ENCODE results near the gene FLOT1. TPM values are rescaled to one million over a fixed set of nuclear protein-coding genes. Genes with fewer than 3 reads are reported as not detected.

FLOT1 gene
- total RNA-seq, 1 donor from 2014 or later, result 20.0 TPM

DNA sequence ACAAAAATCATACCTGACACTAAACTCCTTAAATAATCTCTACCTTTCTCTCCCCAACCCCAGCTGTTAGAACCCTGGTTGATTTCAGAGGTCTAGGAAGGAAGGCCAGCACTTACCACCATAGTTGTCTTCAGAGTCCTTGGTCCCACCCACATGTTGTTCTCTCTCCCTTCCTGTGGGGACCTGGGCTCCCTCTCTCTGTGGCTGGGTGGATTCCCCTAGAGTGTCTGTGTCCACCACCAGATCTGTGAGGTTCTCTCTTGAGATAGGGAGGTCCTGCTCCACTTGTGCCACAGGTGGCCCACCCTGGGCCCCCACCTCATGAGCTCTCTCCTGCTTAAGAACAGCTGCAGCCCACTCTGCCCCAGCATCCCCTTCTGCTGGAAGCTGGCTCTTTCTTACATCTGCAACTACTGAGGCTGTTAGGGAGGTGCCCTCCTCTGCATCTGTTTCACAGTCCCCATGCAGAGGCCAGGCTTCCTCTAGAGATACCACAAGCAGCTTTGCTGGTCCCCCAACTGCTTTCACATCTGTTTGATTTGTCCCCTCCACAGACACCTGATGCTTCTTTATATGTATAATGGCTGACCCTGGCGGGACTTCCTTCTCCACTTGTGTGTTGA, 30.6 kb downstream of the FLOT1 start:
- FAIRE-seq, result no peak

DNA sequence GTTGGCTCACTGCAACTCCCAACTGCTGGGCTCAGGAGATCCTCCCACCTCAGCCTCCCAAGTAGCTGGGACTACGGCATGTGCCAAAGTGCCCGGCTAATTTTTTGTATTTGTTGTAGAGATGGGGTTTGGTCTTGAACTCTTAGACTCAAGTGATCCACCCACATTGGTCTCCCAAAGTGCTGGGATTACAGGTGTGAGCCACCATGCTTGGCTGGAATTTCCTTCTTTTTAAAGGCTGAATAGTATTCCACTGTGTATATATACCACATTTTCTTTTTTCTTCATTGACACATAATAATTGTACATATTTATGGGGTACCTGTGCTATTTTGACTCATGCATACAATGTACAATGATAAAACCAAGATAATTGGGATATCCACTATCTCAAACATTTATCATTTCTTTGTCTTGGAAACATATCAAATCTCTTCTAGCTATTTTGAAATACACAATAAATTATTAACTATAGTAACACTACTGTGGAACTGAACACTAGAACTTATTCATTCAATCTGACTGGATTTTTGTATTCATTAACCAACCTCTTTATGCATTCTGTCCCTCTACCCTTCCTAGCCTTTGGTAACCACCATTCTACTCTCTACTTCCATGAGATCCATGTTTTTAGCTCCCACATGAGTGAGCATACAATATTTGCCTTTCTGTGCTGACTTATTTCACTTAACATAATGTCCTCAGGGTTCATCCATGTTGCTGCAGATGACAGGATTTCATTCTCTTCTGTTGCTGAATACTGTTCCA, 33.2 kb downstream of the FLOT1 start:
- H3K4me3 ChIP-seq (ENCODE audit: low read depth, low read length), result no peak overlapping the region
- FAIRE-seq, result no peak
- TF ChIP-seq, protein P1, sequence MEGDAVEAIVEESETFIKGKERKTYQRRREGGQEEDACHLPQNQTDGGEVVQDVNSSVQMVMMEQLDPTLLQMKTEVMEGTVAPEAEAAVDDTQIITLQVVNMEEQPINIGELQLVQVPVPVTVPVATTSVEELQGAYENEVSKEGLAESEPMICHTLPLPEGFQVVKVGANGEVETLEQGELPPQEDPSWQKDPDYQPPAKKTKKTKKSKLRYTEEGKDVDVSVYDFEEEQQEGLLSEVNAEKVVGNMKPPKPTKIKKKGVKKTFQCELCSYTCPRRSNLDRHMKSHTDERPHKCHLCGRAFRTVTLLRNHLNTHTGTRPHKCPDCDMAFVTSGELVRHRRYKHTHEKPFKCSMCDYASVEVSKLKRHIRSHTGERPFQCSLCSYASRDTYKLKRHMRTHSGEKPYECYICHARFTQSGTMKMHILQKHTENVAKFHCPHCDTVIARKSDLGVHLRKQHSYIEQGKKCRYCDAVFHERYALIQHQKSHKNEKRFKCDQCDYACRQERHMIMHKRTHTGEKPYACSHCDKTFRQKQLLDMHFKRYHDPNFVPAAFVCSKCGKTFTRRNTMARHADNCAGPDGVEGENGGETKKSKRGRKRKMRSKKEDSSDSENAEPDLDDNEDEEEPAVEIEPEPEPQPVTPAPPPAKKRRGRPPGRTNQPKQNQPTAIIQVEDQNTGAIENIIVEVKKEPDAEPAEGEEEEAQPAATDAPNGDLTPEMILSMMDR (IDR thresholded peaks at IDR 0.05; ENCODE audit: insufficient read depth, low read length, severe bottlenecking), result no peak
- no peaks in the 10 kb centered on the region for H3K27me3 ChIP-seq (ENCODE audit: control insufficient read depth, insufficient read depth, low read length)
- DNase-seq (ENCODE audit: low read depth), result no peak
- H3K36me3 ChIP-seq (ENCODE audit: control insufficient read depth, insufficient read depth, low read length), result peaks cover 4% of the 10 kb centered on the region

More for the DNA sequence above, 30.6 kb downstream of the FLOT1 start:
- H3K36me3 ChIP-seq (ENCODE audit: control insufficient read depth, insufficient read depth, low read length), result no peaks in the 10 kb centered on the region
- no peak for DNase-seq (ENCODE audit: low read depth)
- TF ChIP-seq, protein P1 (IDR thresholded peaks at IDR 0.05; ENCODE audit: insufficient read depth, low read length, severe bottlenecking), result no peak
- no peak overlapping the region for H3K4me3 ChIP-seq (ENCODE audit: low read depth, low read length)
- H3K27me3 ChIP-seq (ENCODE audit: control insufficient read depth, insufficient read depth, low read length), result no peaks in the 10 kb centered on the region

GRCh38 chr6:30707281-30707850, 35.1 kb downstream of the FLOT1 start:
- DNase-seq (ENCODE audit: low read depth) (peak; percentile 46), FAIRE-seq (peak; percentile 66)
- Histone ChIP-seq H3K4me3 (ENCODE audit: low read depth, low read length) (no peak overlapping the region), H3K27me3 (ENCODE audit: control insufficient read depth, insufficient read depth, low read length) (no peaks in the 10 kb centered on the region), H3K36me3 (ENCODE audit: control insufficient read depth, insufficient read depth, low read length) (peaks cover 6% of the 10 kb centered on the region)
- TF ChIP-seq, protein P1 (IDR thresholded peaks at IDR 0.05; ENCODE audit: insufficient read depth, low read length, severe bottlenecking), result no peak

DNA sequence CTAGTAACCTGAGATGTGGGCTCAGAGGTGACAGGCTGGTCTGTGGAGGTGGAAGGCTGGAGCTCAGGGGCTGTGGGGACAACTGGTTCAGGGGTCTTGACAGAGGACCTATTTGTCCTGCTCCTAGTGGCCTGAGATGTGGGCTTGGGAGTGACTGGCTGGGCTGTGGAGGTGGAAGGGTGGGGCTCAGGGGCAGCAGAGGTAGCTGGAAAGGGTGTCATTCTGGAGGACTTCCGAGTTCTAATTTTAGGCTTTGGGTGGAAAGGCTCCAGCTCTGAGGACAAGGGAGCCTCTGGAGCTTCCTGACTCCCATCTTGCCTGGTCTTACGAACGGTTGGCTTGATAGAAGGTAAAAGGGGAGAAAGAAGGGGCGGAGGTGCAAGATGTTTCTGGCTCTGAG, 36.9 kb downstream of the FLOT1 start:
- H3K36me3 ChIP-seq (ENCODE audit: control insufficient read depth, insufficient read depth, low read length), result peaks cover 6% of the 10 kb centered on the region
- no peak for DNase-seq (ENCODE audit: low read depth)

GRCh38 chr6:30703821-30704220, 38.7 kb downstream of the FLOT1 start:
- DNase-seq (ENCODE audit: low read depth) (no peak), FAIRE-seq (no peak)
- TF ChIP-seq, protein P1 (IDR thresholded peaks at IDR 0.05; ENCODE audit: insufficient read depth, low read length, severe bottlenecking), result no peak
- no peak overlapping the region for H3K4me3 ChIP-seq (ENCODE audit: low read depth, low read length)
- peaks cover 7% of the 10 kb centered on the region for H3K36me3 ChIP-seq (ENCODE audit: control insufficient read depth, insufficient read depth, low read length)
- H3K27me3 ChIP-seq (ENCODE audit: control insufficient read depth, insufficient read depth, low read length), result no peaks in the 10 kb centered on the region

More for the DNA sequence above, 36.9 kb downstream of the FLOT1 start:
- H3K27me3 ChIP-seq (ENCODE audit: control insufficient read depth, insufficient read depth, low read length), result no peaks in the 10 kb centered on the region
- no peak overlapping the region for H3K4me3 ChIP-seq (ENCODE audit: low read depth, low read length)
- no peak for FAIRE-seq
- TF ChIP-seq, protein P1 (IDR thresholded peaks at IDR 0.05; ENCODE audit: insufficient read depth, low read length, severe bottlenecking), result no peak

All from bronchial epithelial cell (primary cell).